NCI-H82 treated with DMSO at 0.1 percent for 48 hours (cell line): ENCODE data around the gene RRP1B.
A peak's percentile ranks its signal among the peaks of the same experiment; 100 is the strongest.
"Not testable (repeated sequence)": the region's sequence is repeated elsewhere in the genome, so short reads cannot be mapped to it uniquely, and the experiment has no call there.

Experiments used
- DNase-seq: peaks from one replicate; lab custom pipeline; 2025; ENCODE audit not compliant: unreplicated experiment; lab: John Stamatoyannopoulos, UW

Gene RRP1B, protein sequence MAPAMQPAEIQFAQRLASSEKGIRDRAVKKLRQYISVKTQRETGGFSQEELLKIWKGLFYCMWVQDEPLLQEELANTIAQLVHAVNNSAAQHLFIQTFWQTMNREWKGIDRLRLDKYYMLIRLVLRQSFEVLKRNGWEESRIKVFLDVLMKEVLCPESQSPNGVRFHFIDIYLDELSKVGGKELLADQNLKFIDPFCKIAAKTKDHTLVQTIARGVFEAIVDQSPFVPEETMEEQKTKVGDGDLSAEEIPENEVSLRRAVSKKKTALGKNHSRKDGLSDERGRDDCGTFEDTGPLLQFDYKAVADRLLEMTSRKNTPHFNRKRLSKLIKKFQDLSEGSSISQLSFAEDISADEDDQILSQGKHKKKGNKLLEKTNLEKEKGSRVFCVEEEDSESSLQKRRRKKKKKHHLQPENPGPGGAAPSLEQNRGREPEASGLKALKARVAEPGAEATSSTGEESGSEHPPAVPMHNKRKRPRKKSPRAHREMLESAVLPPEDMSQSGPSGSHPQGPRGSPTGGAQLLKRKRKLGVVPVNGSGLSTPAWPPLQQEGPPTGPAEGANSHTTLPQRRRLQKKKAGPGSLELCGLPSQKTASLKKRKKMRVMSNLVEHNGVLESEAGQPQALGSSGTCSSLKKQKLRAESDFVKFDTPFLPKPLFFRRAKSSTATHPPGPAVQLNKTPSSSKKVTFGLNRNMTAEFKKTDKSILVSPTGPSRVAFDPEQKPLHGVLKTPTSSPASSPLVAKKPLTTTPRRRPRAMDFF

GRCh38 chr21:43659136-43660000, at the start of gene RRP1B, which contains the start of gene HSF2BP:
TSS of gene RRP1B (plus strand) at chr21:43659560. CDS start at chr21:43659665, 105 bp downstream.
TSS of gene HSF2BP (minus strand) at chr21:43659488. CDS start at chr21:43658096, 1,392 bp downstream.
- DNase-seq: peak; percentile 53

DNA sequence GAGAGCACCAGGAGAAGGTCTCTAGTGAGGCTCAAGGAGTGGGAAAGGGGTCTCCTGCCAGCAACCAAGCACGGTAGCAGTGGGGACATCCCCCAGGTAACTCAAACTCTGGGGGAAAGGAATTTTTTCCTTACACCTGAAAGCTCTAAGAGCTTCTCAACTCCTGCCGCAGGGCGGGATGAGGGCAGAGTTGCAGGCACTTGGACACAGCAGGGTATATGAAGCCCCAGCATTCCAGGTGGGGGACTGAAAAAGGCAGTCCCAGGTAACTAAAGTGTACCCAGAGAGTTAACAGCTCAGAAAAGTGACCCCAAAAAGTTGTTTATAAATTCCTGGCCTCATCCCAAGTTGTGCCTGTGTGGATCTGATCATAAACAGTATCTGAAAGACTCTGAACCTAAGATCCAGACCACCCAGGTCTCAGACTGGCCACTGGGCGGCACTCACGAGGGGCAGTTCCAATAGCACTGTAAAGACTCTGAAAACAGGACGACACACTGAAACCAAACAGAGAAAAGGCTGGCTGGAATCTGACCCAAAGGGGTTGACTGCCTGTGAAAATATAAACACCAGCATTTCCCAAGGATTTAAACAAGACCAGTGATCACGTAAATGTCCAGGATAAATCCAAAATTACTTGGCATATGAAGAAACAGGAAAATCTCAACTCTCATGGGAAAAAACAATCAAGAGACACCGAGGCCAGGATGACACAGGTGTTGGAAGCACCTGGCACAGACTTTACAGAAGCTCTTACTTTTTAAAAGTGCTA, 47.6 kb upstream of the RRP1B start:
- DNase-seq: peak; percentile 26

DNA sequence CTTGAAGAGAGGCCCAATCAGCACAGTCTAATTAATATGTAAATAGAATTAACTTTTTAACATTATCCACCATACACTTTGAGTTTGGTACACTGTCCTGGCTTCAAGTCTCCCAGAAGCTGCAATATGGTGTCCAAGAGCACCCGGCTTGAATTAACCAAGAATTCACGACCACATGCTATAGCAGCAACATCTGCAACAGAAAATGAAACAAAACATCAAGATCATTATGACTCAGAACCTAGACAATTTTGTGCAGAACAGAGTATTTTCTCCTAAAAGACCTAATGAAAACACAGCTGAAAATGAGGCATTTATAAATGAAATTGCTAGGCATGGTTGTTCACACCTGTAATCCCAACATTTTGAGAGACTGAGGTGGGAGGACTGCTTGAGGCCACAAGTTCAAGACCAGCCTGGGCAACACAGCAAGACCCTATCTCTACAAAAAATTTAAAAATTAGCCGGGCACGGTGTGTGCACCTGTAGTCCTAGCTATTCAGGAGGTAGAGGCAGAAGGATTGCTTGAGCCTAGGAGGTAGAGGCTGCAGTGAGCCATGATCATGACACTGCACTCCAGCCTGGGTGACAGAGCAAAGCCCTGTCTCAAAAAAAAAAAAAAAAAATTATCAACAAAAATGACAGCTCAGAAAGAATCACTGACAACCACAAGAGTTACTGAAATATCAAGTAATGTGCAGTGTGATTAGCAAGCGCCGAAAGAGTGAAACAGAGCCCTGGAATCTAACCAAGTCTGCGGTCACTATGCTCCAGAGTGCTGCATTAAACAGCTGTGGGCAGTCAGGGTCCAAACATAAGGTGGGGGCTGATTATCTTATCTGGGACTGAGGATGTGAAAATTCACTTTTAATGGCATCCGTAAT, 45.4 kb upstream of the RRP1B start:
- no peak for DNase-seq

DNA sequence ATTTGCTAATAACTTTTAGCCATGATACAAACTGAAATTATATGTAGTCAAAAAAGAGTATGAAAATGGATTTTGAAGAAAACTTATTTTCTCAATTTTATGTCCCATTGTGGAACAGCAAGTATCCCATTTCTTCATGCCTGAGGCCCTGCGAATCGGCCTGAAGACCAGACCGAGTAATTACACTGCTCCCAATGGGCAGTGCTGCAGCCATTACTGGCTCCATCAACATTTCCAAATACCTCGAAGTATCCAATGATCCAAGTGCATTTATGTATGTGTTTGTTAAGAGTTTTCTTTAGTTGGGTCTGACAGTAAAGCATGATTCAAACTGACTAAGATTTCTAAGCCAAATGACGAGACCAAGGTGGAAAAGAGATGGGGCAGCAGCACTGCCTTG, 44.5 kb upstream of the RRP1B start:
- DNase-seq: no peak

DNA sequence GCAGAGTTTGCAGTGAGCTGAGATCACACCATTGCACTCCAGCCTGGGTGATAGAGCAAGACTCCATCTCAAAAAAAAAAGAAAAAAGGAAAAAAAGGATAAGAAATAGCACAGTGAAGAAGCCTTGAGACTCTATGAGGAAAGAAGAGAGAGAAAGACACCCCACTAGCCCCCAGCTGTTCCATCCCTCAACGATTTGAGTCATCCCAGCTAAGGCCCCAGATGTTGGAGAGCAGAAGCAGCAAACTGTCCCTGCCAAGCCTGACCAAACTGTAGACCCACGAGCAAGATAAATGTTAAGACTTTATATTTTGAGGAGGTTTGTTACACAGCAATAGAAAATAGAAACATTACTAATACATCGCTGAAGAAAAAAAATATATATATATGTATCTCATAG, 42.5 kb upstream of the RRP1B start:
- DNase-seq: not testable (repeated sequence)

DNA sequence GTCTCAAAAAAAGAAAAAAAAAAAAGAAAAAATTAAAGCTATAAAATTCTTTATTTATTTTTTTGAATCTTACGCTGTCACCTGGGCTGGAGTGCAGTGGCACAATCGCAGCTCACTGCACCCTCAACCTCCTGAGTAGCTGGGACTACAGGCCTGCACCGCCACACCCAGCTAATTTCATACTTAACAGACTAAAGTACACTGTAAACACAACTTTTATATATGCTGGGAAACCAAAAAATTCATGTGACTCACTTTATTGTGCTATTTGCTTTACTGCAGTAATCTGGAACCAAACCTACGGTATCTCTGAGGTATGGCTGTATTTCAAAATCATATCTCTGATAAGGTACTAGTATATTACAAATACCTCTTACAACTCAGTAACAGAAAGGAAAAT, 40.4 kb upstream of the RRP1B start:
- no peak for DNase-seq

GRCh38 chr21:43619344-43619743, 40.0 kb upstream of the RRP1B start:
- no peak for DNase-seq

DNA sequence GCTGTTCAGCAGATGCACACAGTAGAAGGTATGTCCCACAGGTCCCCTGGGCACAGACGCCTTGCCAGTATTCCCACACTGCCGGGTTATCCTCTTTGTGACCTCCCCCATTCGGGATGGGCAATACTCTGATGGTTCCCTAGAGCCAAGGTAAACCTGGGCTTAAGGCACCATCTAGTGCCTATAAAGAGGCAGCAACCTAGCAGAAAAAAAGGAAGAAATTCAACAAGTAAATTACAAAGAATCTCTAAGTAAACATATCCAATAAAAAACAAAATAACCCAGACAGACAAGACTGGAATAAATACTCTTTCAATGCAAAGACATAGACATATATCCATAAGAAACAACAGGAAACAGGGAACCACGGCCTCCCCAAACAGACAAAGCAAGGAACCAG, 39.5 kb upstream of the RRP1B start:
- DNase-seq: no peak

- DNase-seq: no peak
These were observed 36.6 kb upstream of the RRP1B start for GRCh38 chr21:43622796-43623195.

DNA sequence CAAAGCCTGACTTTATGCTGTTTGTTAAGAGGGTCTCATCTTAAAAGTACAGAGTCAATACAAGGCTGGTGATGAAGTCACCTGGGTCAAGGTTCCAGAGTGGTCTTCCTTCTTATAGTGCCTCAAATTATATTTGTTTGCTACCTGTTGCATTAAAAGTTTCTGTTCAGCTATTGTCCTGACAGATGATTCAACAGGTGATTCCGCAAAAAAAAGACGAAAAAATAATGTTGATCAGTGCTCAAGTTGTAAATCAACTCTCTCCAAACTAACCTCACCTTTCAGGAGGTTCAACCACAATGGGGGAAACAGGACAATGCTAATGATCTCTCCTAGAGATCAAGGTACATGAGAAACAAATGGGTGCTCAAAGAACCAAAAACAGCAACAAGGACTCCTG, 35.8 kb upstream of the RRP1B start:
- no peak for DNase-seq

- no peak for DNase-seq
These were observed 35.0 kb upstream of the RRP1B start for GRCh38 chr21:43624339-43624738.

- DNase-seq: no peak
These were observed 33.0 kb upstream of the RRP1B start for GRCh38 chr21:43626390-43626789.

DNA sequence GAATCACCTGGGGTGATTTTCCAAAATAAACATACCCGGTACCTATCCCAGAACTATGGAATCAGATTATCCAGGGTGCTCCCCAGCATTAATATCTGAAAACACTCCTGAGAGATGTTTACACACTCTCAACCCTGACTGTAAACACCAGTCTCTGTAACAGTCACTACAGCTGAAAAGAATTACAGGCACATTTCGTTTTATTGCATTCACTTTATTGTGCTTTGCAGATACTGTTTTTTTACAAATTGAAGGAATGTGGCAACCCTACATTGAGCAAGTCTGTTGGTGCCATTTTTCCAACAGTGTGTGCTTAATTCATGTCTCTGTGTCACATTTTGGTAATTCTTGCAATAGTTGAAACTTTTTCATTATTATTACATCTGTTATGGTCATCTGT, 31.8 kb upstream of the RRP1B start:
- no peak for DNase-seq

DNA sequence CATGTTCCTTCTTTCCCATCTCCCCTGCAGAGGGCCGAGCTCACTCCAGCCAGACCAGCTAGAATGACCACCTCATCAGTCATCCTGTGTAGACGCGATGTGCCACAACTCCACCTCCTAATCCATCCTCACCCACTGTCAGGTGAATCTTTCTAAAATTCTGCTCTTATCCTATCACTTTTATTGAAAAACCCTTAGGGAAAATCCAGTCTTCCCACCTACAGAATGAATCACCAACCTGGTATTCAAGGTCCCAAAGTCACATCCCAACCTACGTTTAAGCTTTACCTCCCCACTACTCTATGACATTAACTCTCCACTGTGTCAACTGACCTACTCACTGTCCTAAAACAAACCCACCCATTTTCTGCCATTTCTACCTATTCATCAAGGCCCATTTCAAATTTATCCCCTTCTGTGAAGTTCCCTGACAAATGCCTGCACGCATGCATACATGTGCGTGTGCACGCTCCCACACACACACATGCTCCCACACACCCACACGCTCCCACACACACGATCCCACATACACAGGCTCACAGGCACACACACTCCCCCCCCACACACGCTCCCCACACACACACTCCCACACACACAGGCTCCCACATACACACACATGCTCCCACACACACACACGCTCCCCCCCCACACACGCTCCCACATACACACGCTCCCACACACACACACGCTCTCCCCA, 27.8 kb upstream of the RRP1B start:
- DNase-seq: no peak

DNA sequence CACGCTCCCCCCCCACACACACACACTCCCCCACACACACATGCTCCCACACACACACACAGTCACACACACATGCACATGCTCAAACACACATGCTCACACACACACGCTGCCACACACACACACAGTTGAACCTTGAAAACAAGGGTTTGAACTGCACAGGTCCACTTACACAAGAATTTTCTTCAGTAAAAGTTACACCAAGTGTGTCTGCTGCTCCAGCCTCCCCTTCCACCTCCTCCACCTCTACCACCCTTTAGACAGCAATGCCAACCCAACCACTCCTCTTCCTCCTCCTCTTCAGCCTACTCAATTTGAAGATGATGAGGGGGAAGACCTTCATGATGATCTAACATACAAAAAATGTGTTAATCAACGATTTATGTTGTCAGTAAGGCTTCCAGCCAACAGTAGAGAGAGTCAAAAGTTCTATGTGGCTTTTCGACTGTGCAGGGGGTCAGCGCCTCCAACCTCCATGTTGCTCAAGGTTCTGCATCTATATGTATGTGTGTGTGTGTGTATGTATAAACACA, 26.9 kb upstream of the RRP1B start:
- DNase-seq: no peak

- no peak for DNase-seq
These were observed 24.7 kb upstream of the RRP1B start for GRCh38 chr21:43634618-43635017.

DNA sequence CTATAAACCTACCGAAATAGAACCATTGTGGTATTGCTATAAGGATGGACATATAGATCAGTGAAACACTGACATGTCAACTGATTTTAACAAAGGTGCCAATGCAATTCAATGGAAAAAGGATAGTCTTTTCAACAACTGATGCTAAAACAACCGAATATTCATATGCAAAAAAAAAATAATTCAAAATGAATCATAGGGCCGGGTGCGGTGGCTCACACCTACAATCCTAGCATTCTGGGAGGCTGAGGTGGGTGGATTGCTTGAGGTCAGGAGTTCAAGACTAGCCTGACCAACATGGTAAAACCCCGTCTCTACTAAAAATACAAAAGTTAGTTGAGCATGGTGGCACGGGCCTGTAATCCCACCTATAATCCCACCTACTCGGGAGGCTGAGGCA, 23.9 kb upstream of the RRP1B start:
- no peak for DNase-seq

GRCh38 chr21:43637530-43638158, 21.7 kb upstream of the RRP1B start:
- DNase-seq: no peak
